ELR (cell line): ENCODE data around the gene EFCAB9.
"Not testable (repeated sequence)": the region's sequence is repeated elsewhere in the genome, so short reads cannot be mapped to it uniquely, and the experiment has no call there.

Experiments used
- DNase-seq: peaks from one replicate; pipeline ENCODE4 v3.0.0-alpha.2; 2015; ENCODE audit warnings: low read depth

The EFCAB9 gene

GRCh38 chr5:172193872-172194271 is at the start of gene EFCAB9:
TSS of gene EFCAB9 (plus strand) at chr5:172194172. CDS start at chr5:172194173, 1 bp downstream.
- no peak for DNase-seq

- no peak for DNase-seq
Observed at GRCh38 chr5:172144291-172144815, 49.6 kb upstream of the EFCAB9 start.

- no peak for DNase-seq
Observed at GRCh38 chr5:172144931-172145869, 48.8 kb upstream of the EFCAB9 start.

DNA sequence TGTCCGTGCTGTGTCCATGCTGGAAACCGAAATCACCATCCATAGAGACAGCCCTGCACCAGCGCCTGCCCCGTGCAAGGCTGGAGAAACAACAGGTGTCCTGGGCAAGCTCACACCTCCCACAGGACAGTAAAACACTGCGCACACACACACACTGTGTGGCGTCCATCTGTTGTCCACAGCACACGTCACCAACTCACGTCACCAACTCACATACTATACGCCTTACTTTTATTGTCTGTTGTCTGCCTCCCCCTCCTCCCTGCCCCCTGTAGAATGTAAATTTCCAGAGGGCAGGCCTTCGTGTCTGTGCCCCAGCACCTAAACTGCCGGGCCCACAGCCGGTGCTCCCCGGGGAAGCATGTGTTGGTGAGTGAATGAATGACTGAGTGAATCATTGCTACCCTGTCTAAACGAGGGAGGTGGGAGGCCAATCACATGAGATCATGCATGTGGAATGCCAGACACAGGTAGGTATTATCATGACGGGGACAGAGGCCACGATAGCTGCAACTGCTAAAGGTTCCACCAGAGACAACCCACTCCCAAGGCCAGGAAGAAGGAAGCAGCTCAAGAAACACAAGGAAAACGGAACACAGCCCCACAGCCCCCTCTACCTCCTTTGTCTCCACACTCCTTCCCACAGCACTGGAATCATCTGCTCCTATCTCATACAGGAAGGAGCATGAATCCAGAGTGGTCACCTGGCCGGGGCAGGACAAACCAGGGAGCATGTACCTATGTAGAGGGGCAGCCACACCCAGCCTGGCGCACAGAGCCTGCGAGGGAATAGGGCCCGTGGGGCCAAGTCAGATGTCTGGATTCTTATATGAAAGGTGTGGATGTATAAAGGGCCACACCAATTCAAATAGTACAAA is 47.9 kb upstream of the EFCAB9 start:
- no peak for DNase-seq

GRCh38 chr5:172146748-172147092 is 47.3 kb upstream of the EFCAB9 start:
- DNase-seq: no peak

DNA sequence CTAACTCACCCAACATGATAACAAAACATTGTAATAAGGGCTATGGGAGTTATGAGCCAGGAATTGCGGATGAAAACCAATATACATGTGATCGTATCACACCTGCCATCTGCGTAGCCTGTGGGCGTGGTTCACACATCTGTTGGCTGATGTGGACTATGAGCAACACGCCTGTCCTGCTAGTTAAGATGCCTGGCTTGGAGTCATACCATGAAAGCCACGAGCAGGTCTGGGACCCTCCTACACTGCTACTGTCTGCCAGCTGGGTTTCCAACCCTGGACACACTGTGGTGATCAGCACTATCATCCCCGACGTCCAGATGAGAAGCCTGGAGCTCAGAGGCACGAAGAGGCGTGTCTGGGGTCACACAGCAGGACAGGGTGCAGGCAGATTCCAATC is 46.1 kb upstream of the EFCAB9 start:
- DNase-seq: no peak

- DNase-seq: no peak
Observed at GRCh38 chr5:172148381-172148780, 45.6 kb upstream of the EFCAB9 start.

GRCh38 chr5:172149073-172149472 is 44.9 kb upstream of the EFCAB9 start:
- DNase-seq: peak; percentile 72

- not testable (repeated sequence) for DNase-seq
Observed at GRCh38 chr5:172149481-172149880, 44.5 kb upstream of the EFCAB9 start.

- DNase-seq: no peak
Observed at GRCh38 chr5:172150514-172151425, 43.2 kb upstream of the EFCAB9 start.

GRCh38 chr5:172151661-172152210 is 42.2 kb upstream of the EFCAB9 start:
- DNase-seq: no peak

DNA sequence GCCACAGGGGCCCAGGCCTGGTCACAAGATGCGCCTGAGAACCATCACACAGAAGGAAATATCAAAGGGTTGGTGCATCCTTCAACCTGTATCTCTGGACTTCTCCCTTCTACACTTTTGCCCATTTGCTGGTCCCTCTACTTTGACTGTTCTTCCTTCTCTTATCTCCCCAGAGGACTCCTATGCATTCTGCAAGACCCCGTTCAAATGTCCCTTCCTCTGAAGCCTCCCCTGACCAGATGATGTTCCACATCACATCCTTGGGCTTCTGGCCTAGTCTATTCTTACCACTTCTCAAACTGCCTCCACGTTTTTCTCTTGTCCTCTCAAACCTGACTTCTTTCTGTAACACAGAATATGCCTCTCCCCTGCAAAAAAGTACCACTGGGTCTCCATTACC is 40.3 kb upstream of the EFCAB9 start:
- DNase-seq: no peak

- DNase-seq: not testable (repeated sequence)
Observed at GRCh38 chr5:172155101-172155500, 38.9 kb upstream of the EFCAB9 start.

- no peak for DNase-seq
Observed at GRCh38 chr5:172156541-172156994, 37.4 kb upstream of the EFCAB9 start.

GRCh38 chr5:172159016-172159415 is 35.0 kb upstream of the EFCAB9 start:
- no peak for DNase-seq

GRCh38 chr5:172160506-172160905 is 33.5 kb upstream of the EFCAB9 start:
- no peak for DNase-seq

- DNase-seq: peak; percentile 39
Observed at GRCh38 chr5:172162323-172162986, 31.5 kb upstream of the EFCAB9 start.

GRCh38 chr5:172162987-172163343 is 31.0 kb upstream of the EFCAB9 start:
- DNase-seq: no peak

- DNase-seq: no peak
Observed at GRCh38 chr5:172163346-172163745, 30.6 kb upstream of the EFCAB9 start.

DNA sequence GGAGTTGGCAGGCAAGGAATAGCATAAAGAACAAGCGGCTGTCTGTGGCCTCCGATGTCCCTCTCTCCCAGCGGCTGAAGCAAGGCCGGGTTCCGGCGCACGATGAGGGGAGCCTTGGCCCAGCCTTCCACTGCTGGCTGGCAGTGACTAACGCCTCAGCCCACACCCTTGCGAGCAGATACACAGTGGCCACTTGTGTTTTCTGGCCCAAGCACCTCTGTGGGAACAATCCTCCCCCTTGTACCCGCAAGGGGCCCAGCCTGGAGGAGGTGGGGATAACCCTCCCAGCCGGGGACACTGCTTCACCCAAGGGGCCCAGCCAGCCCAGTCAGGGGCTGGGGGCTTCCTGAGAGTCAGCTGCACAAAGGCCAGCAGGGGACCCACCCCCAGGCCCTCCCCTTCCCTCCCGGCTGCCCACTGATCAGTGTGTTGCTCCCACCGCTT is 29.2 kb upstream of the EFCAB9 start:
- DNase-seq: no peak

DNA sequence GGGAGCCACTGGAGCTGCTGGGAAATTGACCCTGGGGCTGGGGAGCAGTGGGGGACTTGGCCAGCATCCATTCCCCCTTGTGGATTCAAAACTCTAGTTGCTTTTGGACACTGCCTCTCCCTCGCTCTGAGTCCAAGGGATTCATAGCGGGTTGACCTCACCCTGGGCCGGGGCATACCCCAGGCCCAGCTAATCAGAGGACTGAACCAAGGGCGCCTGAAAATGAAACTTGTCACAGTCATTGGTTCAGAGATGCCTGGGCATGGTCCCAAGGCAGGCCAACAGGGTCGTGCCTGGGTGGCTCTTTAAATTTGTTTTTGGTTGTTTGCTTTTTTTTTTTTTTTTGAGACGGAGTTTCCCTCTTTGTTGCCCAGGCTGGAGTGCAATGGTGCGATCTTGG is 28.5 kb upstream of the EFCAB9 start:
- no peak for DNase-seq
